H9 (cell line): Measurements from ENCODE around the gene CUEDC2. TPM values are rescaled to one million over a fixed set of nuclear protein-coding genes. Genes with fewer than 3 reads are reported as not detected.

Experiments used
- DNase-seq: peaks from one replicate; pipeline ENCODE4 v3.0.0-alpha.2; 2017
- H2AFZ ChIP-seq: one replicate; pipeline ENCODE4 v1.6.1; 2013; ENCODE audit warnings: mild to moderate bottlenecking, low read length, control low read depth, moderate library complexity
- H2AK5ac ChIP-seq: 2 replicates; pipeline ENCODE4 v1.6.1; 2013; ENCODE audit warnings: low read length, control low read depth, mixed read lengths; ENCODE audit not compliant: insufficient read length
- H2BK120ac ChIP-seq: one replicate; pipeline ENCODE4 v1.6.1; 2013; ENCODE audit warnings: low read depth, mild to moderate bottlenecking, low read length, control low read depth, inconsistent platforms; ENCODE audit not compliant: poor library complexity, severe bottlenecking
- H2BK12ac ChIP-seq: 2 replicates; pipeline ENCODE4 v1.6.1; 2013; ENCODE audit warnings: low read length, control low read depth, mixed read lengths, low read depth; ENCODE audit not compliant: insufficient read length
- H2BK15ac ChIP-seq: 2 replicates; pipeline ENCODE4 v1.6.1; 2013; ENCODE audit warnings: low read depth, low read length, control low read depth
- H2BK20ac ChIP-seq: one replicate; pipeline ENCODE4 v1.6.1; 2013; ENCODE audit warnings: low read depth, mild to moderate bottlenecking, low read length, control low read depth, inconsistent platforms; ENCODE audit not compliant: poor library complexity, severe bottlenecking
- H2BK5ac ChIP-seq: 2 replicates; pipeline ENCODE4 v1.6.1; 2013; ENCODE audit warnings: low read length, control low read depth, mixed read lengths; ENCODE audit not compliant: insufficient read length
- H3K14ac ChIP-seq: 2 replicates; pipeline ENCODE4 v1.6.1; 2013; ENCODE audit warnings: low read length, control low read depth; ENCODE audit not compliant: insufficient read depth
- H3K18ac ChIP-seq: 2 replicates; pipeline ENCODE4 v1.6.1; 2013; ENCODE audit warnings: low read depth, mild to moderate bottlenecking, mixed read lengths, low read length, control low read depth; ENCODE audit not compliant: insufficient read length
- H3K23ac ChIP-seq: 2 replicates; pipeline ENCODE4 v1.6.1; 2013; ENCODE audit warnings: low read length, control low read depth, mixed read lengths, low read depth; ENCODE audit not compliant: insufficient read length
- H3K23me2 ChIP-seq: 2 replicates; pipeline ENCODE4 v1.6.1; 2013; ENCODE audit warnings: low read depth, mild to moderate bottlenecking, mixed read lengths, low read length, control low read depth; ENCODE audit not compliant: insufficient read length, poor library complexity, severe bottlenecking
- H3K27ac ChIP-seq: 2 replicates; pipeline ENCODE4 v1.5.1; 2013; ENCODE audit warnings: low read length, control low read depth, mixed read lengths, low read depth; ENCODE audit not compliant: insufficient read length
- H3K27me3 ChIP-seq: 2 replicates; pipeline ENCODE4 v1.6.1; 2013; ENCODE audit warnings: low read length, control low read depth, inconsistent platforms; ENCODE audit not compliant: insufficient read depth
- H3K4ac ChIP-seq: 2 replicates; pipeline ENCODE4 v1.6.1; 2013; ENCODE audit warnings: low read depth, mild to moderate bottlenecking, control low read depth, inconsistent platforms, low read length, moderate library complexity
- H3K4me1 ChIP-seq: 2 replicates; pipeline ENCODE4 v1.6.1; 2013; ENCODE audit warnings: low read length, control low read depth, inconsistent platforms; ENCODE audit not compliant: insufficient read depth
- H3K4me2 ChIP-seq: 2 replicates; pipeline ENCODE4 v1.6.1; 2013; ENCODE audit warnings: low read length, control low read depth, mixed read lengths; ENCODE audit not compliant: insufficient read length, insufficient read depth
- H3K56ac ChIP-seq: 2 replicates; pipeline ENCODE4 v1.6.1; 2013; ENCODE audit warnings: low read depth, mild to moderate bottlenecking, mixed read lengths, low read length, control low read depth; ENCODE audit not compliant: insufficient read length
- H3K79me1 ChIP-seq: 2 replicates; pipeline ENCODE4 v1.6.1; 2013; ENCODE audit warnings: low read depth, mild to moderate bottlenecking, moderate library complexity, low read length, control low read depth, inconsistent platforms; ENCODE audit not compliant: insufficient read depth, poor library complexity, severe bottlenecking
- H3K79me2 ChIP-seq: 2 replicates; pipeline ENCODE4 v1.6.1; 2013; ENCODE audit warnings: low read length, control low read depth, inconsistent platforms; ENCODE audit not compliant: insufficient read depth
- H3K9ac ChIP-seq: 2 replicates; pipeline ENCODE4 v1.6.1; 2013; ENCODE audit warnings: low read length, control low read depth, mixed read lengths; ENCODE audit not compliant: insufficient read length; ENCODE audit errors: extremely low read depth
- H3K9me3 ChIP-seq: one replicate; pipeline ENCODE4 v1.6.1; 2013; ENCODE audit warnings: low read depth, low read length, inconsistent platforms; ENCODE audit not compliant: control insufficient read depth
- H3T11ph ChIP-seq: one replicate; pipeline ENCODE4 v1.6.1; 2013; ENCODE audit warnings: mild to moderate bottlenecking, low read length, control low read depth, inconsistent platforms
- H4K20me1 ChIP-seq: one replicate; pipeline ENCODE4 v1.6.1; 2013; ENCODE audit not compliant: control insufficient read depth, insufficient read length, insufficient read depth
- H4K5ac ChIP-seq: 2 replicates; pipeline ENCODE4 v1.6.1; 2013; ENCODE audit warnings: low read depth, mild to moderate bottlenecking, mixed read lengths, low read length, control low read depth; ENCODE audit not compliant: insufficient read length
- H4K8ac ChIP-seq: replicated peaks from 2 replicates; pipeline ENCODE4 v1.6.1; 2013; ENCODE audit warnings: low read length, control low read depth, mixed read lengths, low read depth; ENCODE audit not compliant: insufficient read length
- H4K91ac ChIP-seq: 2 replicates; pipeline ENCODE4 v1.6.1; 2013; ENCODE audit warnings: low read depth, mild to moderate bottlenecking, moderate library complexity, mixed read lengths, low read length, control low read depth; ENCODE audit not compliant: insufficient read length
- H3K27ac Mint-ChIP-seq, 3 experiments: 2 replicates in 2 of 3; 3 replicates in 1 of 3; pipeline ENCODE4 v1.8.0; 2020 to 2021; ENCODE audit warnings: mixed read lengths in 3 of 3, mild to moderate bottlenecking in 1 of 3, moderate library complexity in 1 of 3
- H3K27me3 Mint-ChIP-seq: 2 replicates; pipeline ENCODE4 v1.8.0; 2021; ENCODE audit warnings: low read depth, mild to moderate bottlenecking, moderate library complexity, mixed read lengths
- H3K36me3 Mint-ChIP-seq, 3 experiments: 2 replicates in 2 of 3; 3 replicates in 1 of 3; pipeline ENCODE4 v1.8.0; 2020 to 2021; ENCODE audit warnings: low read depth in 3 of 3, mixed read lengths in 3 of 3; ENCODE audit not compliant: insufficient read depth in 1 of 3
- H3K4me1 Mint-ChIP-seq, 2 experiments: 2 replicates each; pipeline ENCODE4 v1.8.0; 2020; ENCODE audit warnings: mixed read lengths in 2 of 2
- H3K4me3 Mint-ChIP-seq, 2 experiments: 2 replicates in 1 of 2; 3 replicates in 1 of 2; pipeline ENCODE4 v1.8.0; 2020 to 2021; ENCODE audit warnings: mild to moderate bottlenecking in 2 of 2, mixed read lengths in 2 of 2, moderate library complexity in 1 of 2
- H3K9me3 Mint-ChIP-seq, 2 experiments: 2 replicates in 1 of 2; 3 replicates in 1 of 2; pipeline ENCODE4 v1.8.0; 2020; ENCODE audit warnings: mild to moderate bottlenecking in 2 of 2, mixed read lengths in 2 of 2, moderate library complexity in 1 of 2
- WGBS: extraction: QIAGEN DNeasy Blood & Tissue Kit; methylation state at CpG from one replicate; pipeline ENCODE4 v1.1.7; 2013; ENCODE audit warnings: missing lambda C conversion rate, low lambda C conversion rate, mixed read lengths; ENCODE audit not compliant: insufficient read length; ENCODE audit errors: extremely low coverage; 5-methylcytosine and 5-hydroxymethylcytosine counted together
- total RNA-seq: library from RNA; stranded (reverse); gene quantifications from 2 replicates; pipeline ENCODE4 v1.2.1, GENCODE V29; 2021
- TF ChIP-seq, protein P1 (sequence below): fragments of 200-600 bp; sonication (generic); conservative IDR thresholded peaks from 3 replicates; pipeline ENCODE4 v1.8.0; 2021; ENCODE audit warnings: antibody characterized with exemption, mild to moderate bottlenecking

Gene CUEDC2
- total RNA-seq, 1 experiment from 2014 or later = 41.2 TPM

DNA sequence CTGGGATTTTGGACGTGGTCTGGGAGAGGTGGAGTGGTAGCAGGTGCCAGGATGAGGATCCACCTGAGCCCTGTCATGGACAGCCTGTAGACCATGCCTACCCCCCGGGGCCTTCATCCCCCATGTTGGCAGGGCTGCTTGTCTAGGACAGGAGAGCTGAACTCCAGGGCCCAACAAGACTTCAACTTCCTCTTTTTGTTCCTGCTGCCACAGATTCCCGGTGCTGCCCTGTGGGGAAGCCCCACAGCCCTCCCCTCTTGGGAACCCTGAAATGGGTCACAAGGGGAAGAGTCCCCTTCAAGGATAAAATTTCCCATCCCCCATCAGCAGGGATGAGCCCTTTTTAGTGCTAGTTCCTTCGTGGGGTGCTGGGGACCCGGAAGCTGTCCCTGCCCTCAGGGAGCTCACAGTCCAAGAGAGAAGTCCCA lies 1.3 kb upstream of the CUEDC2 start:
- Mint-ChIP-seq H3K27ac (no peak overlapping the region), H3K4me1 (peaks cover 16 to 34% of the 10 kb centered on the region in 2 experiments), H3K27me3 (peaks cover 62% of the 10 kb centered on the region), H3K4me3 (peak overlapping the region in 1 of 2 experiments; percentile 97; a peak in 2 of 5 replicates), H3K9me3 (no peaks in the 10 kb centered on the region; a peak in 1 of 5 replicates), H3K36me3 (0 out of 7 replicates have a peak, but pooled peaks cover 0 to 1% (median 0%) of the 10 kb centered on the region in 3 experiments)
- no peak overlapping the region for H2BK15ac ChIP-seq
- WGBS = no CpG with 5 or more reads among the region's 5 CpGs
- no peak overlapping the region for H3K4ac ChIP-seq
- DNase-seq = no peak
- H3K79me2 ChIP-seq = no peaks in the 10 kb centered on the region
- H2BK20ac ChIP-seq = no peak overlapping the region
- no peak overlapping the region for H4K8ac ChIP-seq
- no peak overlapping the region for H2AFZ ChIP-seq
- peaks cover 29% of the 10 kb centered on the region; the same call in 1 of the 2 replicates for H3K27me3 ChIP-seq
- H2BK120ac ChIP-seq = no peak overlapping the region
- H2BK12ac ChIP-seq = no peak overlapping the region
- no peak overlapping the region for H4K5ac ChIP-seq
- no peak overlapping the region for H3K23ac ChIP-seq
- no peak overlapping the region for H3K27ac ChIP-seq
- H3K4me2 ChIP-seq = no peak overlapping the region
- no peak overlapping the region for H3K18ac ChIP-seq
- no peak overlapping the region for H4K91ac ChIP-seq
- H3T11ph ChIP-seq = no peak overlapping the region
- TF ChIP-seq, protein P1, sequence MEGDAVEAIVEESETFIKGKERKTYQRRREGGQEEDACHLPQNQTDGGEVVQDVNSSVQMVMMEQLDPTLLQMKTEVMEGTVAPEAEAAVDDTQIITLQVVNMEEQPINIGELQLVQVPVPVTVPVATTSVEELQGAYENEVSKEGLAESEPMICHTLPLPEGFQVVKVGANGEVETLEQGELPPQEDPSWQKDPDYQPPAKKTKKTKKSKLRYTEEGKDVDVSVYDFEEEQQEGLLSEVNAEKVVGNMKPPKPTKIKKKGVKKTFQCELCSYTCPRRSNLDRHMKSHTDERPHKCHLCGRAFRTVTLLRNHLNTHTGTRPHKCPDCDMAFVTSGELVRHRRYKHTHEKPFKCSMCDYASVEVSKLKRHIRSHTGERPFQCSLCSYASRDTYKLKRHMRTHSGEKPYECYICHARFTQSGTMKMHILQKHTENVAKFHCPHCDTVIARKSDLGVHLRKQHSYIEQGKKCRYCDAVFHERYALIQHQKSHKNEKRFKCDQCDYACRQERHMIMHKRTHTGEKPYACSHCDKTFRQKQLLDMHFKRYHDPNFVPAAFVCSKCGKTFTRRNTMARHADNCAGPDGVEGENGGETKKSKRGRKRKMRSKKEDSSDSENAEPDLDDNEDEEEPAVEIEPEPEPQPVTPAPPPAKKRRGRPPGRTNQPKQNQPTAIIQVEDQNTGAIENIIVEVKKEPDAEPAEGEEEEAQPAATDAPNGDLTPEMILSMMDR = no peak
- no peak overlapping the region for H2AK5ac ChIP-seq
- no peak overlapping the region for H2BK5ac ChIP-seq
- peaks cover 9% of the 10 kb centered on the region for H3K23me2 ChIP-seq
- H3K79me1 ChIP-seq = no peaks in the 10 kb centered on the region
- H3K9me3 ChIP-seq = no peaks in the 10 kb centered on the region
- no peak overlapping the region for H3K56ac ChIP-seq
- no peaks in the 10 kb centered on the region for H4K20me1 ChIP-seq
- no peak overlapping the region for H3K9ac ChIP-seq
- H3K14ac ChIP-seq = no peak overlapping the region
- peaks cover 5% of the 10 kb centered on the region; the same call in 1 of the 2 replicates for H3K4me1 ChIP-seq
